OCI-LY3 (cell line): ENCODE results near the gene DSTN.

ENCODE experiments used
- H2AFZ ChIP-seq: fragments of 200-600, 300-600 bp; shearing (Covaris generic); 2 replicates; pipeline ENCODE4 v1.6.0; 2014; ENCODE audit warnings: antibody characterized with exemption, low read depth, low read length
- H3K27ac ChIP-seq: fragments of 200-600, 300-600 bp; sonication (generic); 2 replicates; pipeline ENCODE4 v1.5.1; 2014; ENCODE audit warnings: mild to moderate bottlenecking, low read length, moderate library complexity, mixed read lengths
- H3K27me3 ChIP-seq: fragments of 200-600, 300-600 bp; sonication (generic); 2 replicates; pipeline ENCODE4 v1.6.1; 2014; ENCODE audit warnings: low read depth, low read length, mixed read lengths
- H3K36me3 ChIP-seq: fragments of 200-600, 300-600 bp; sonication (generic); replicated peaks from 2 replicates; pipeline ENCODE3; 2014; ENCODE audit warnings: low read depth, low read length, mixed read lengths
- H3K4me1 ChIP-seq: fragments of 300-600, 200-600 bp; sonication (generic); 2 replicates; pipeline ENCODE4 v1.6.1; 2014; ENCODE audit warnings: low read length, mixed read lengths
- H3K4me2 ChIP-seq: fragments of 200-600, 300-600 bp; sonication (generic); 2 replicates; pipeline ENCODE4 v1.6.1; 2014; ENCODE audit warnings: low read length, mixed read lengths
- H3K4me3 ChIP-seq: fragments of 300-600, 200-600 bp; sonication (generic); 2 replicates; pipeline ENCODE4 v1.5.1; 2014; ENCODE audit warnings: antibody characterized with exemption, mild to moderate bottlenecking, low read length, moderate library complexity
- H3K79me2 ChIP-seq: fragments of 300-600, 200-600 bp; shearing (Covaris generic); 2 replicates; pipeline ENCODE4 v1.6.1; 2014; ENCODE audit warnings: mild to moderate bottlenecking, low read length, mixed read lengths
- H3K9ac ChIP-seq: fragments of 300-600, 200-600 bp; shearing (Covaris generic); 2 replicates; pipeline ENCODE4 v1.6.0; 2014; ENCODE audit warnings: mild to moderate bottlenecking, low read length, moderate library complexity
- H3K9me3 ChIP-seq: fragments of 200-600, 300-600 bp; shearing (Covaris generic); 2 replicates; pipeline ENCODE4 v1.6.1; 2014; ENCODE audit warnings: low read length, mixed read lengths; ENCODE audit not compliant: insufficient read depth
- H4K20me1 ChIP-seq: fragments of 200-600, 300-600 bp; sonication (generic); 2 replicates; pipeline ENCODE4 v1.6.1; 2016; ENCODE audit warnings: low read length, mixed read lengths; ENCODE audit not compliant: insufficient read depth
- EZH2phosphoT487 ChIP-seq: fragments of 200-600 bp; shearing (Covaris generic); IDR thresholded peaks from 2 replicates; pipeline ENCODE4 v1.6.1; 2018; ENCODE audit warnings: antibody characterized with exemption, mixed run types, low read depth
- TF ChIP-seq, protein P1 (sequence below): fragments of 200-600, 300-600 bp; sonication (generic); IDR thresholded peaks from 2 replicates; pipeline ENCODE4 v1.5.1; 2014; ENCODE audit warnings: antibody characterized with exemption, low read length, low read depth

DSTN gene

DNA sequence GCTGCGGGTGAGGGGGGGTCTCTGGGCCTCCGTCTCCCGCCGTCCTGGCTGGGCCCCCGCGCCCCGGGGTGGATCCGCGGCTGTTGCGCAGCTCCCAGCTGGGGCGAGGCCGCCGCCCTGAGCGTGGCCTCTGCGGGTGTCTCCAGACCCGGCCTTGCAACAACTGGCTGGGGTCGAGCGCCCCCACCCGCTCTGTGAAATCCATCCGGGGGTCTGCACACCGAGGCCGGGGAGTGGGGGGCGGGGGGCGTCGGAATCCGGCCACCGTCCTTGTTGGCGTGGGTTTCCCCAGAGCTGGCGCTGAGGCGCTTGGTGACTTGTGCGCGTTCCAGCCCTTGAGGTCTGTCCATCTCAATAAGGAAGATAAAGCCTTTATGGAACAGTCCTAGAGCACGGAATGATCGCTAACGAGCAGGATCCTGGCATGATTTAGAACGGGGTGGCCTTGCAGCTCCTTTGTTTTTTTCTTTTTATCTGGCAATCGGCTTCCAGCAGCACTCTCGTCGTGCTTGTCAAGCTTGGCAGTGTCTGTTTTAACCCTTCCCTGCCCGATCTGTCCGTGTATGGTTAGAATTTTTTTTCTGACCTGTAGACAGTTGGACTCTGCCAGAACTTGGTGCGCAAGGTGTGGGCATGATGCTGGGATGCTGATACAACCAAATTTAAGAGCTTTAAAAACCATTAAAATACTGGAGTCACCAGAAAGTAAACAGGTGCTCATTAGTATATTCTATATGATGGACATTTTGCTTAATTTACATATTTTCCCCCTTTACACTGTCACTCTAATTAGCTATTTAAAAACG, 675 bp downstream of the DSTN start:
- Histone ChIP-seq H3K4me1 (peaks cover 28% of the 10 kb centered on the region), H3K9ac (peak overlapping the region; percentile 90), H3K79me2 (peaks cover 54% of the 10 kb centered on the region), H3K9me3 (peaks cover 7% of the 10 kb centered on the region; the same call in 1 of the 2 replicates), H3K36me3 (peaks cover 21% of the 10 kb centered on the region), H3K4me2 (peak overlapping the region; percentile 90), H4K20me1 (peaks cover 32% of the 10 kb centered on the region), H2AFZ (no peak overlapping the region), H3K27ac (peak overlapping the region; percentile 87), H3K27me3 (peaks cover 13% of the 10 kb centered on the region), H3K4me3 (peak overlapping the region; percentile 82)
- TF ChIP-seq, protein P1, sequence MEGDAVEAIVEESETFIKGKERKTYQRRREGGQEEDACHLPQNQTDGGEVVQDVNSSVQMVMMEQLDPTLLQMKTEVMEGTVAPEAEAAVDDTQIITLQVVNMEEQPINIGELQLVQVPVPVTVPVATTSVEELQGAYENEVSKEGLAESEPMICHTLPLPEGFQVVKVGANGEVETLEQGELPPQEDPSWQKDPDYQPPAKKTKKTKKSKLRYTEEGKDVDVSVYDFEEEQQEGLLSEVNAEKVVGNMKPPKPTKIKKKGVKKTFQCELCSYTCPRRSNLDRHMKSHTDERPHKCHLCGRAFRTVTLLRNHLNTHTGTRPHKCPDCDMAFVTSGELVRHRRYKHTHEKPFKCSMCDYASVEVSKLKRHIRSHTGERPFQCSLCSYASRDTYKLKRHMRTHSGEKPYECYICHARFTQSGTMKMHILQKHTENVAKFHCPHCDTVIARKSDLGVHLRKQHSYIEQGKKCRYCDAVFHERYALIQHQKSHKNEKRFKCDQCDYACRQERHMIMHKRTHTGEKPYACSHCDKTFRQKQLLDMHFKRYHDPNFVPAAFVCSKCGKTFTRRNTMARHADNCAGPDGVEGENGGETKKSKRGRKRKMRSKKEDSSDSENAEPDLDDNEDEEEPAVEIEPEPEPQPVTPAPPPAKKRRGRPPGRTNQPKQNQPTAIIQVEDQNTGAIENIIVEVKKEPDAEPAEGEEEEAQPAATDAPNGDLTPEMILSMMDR: peak; percentile 37; the same call in 1 of the 2 replicates
- no peak for TF ChIP-seq EZH2phosphoT487

DNA sequence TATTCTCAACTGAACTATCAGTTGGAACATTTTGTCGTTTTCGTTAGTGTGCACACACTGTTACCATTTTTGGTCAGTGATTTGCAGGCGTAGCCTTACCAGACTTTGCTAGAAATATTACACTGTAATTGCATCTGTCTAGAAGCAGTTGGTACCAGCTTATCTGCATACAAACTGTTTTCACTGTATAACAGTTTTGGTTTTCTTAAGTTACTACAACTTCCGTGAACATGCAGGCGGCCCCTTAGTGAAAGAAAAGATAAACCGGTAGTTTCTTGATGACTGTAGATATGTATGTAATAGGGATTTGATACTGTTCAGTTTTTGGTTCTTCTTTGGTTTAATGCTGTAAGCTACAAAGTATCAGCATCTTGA, 1.3 kb downstream of the DSTN start:
- H3K4me2 ChIP-seq: peak overlapping the region; percentile 90
- H3K27ac ChIP-seq: peak overlapping the region; percentile 87
- H3K27me3 ChIP-seq: peaks cover 12% of the 10 kb centered on the region
- no peak overlapping the region for H2AFZ ChIP-seq
- H3K9ac ChIP-seq: peak overlapping the region; percentile 90
- peaks cover 4% of the 10 kb centered on the region; the same call in 1 of the 2 replicates for H3K9me3 ChIP-seq
- peaks cover 25% of the 10 kb centered on the region for H3K36me3 ChIP-seq
- H3K4me1 ChIP-seq: peaks cover 28% of the 10 kb centered on the region
- TF ChIP-seq, protein P1: no peak
- TF ChIP-seq EZH2phosphoT487: no peak
- H4K20me1 ChIP-seq: peaks cover 38% of the 10 kb centered on the region
- H3K79me2 ChIP-seq: peaks cover 60% of the 10 kb centered on the region
- H3K4me3 ChIP-seq: peak overlapping the region; percentile 82

DNA sequence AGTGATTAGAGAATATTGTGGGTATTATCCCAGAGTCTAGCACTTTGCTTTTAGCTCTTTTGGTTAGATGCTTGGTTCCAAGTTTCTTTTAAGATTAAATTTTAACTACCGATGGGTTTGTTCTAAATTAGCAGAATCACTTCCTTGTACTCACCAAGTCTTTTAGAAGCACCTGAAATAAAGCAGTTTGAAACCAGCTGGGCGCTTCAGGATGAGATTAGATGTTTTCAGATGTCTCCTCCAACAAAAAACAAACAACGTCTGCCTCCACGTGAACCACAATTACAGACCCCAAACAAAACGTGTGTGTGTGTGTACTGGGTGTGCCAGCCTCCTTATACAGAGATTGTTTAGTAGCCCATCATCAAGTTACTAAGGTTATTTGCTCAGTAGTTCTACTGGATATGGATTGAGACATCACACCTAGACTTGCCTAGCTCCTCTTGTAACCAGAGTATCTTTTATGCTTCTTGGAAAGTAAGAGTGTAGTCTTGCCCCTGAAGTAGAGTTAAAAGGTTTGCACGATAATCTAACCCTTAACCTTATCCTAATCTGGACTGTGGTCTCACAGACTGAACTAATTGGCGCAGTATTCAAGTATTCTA, 2.3 kb downstream of the DSTN start:
- TF ChIP-seq, protein P1: no peak
- no peak for TF ChIP-seq EZH2phosphoT487
- Histone ChIP-seq H3K36me3 (peaks cover 30% of the 10 kb centered on the region), H3K9ac (peak overlapping the region; percentile 90), H3K27me3 (peaks cover 12% of the 10 kb centered on the region), H3K79me2 (peaks cover 70% of the 10 kb centered on the region), H2AFZ (no peak overlapping the region), H4K20me1 (peaks cover 48% of the 10 kb centered on the region), H3K27ac (peak overlapping the region; percentile 87), H3K9me3 (no peaks in the 10 kb centered on the region), H3K4me2 (peak overlapping the region; percentile 90), H3K4me1 (peaks cover 23% of the 10 kb centered on the region), H3K4me3 (peak overlapping the region; percentile 82)

DNA sequence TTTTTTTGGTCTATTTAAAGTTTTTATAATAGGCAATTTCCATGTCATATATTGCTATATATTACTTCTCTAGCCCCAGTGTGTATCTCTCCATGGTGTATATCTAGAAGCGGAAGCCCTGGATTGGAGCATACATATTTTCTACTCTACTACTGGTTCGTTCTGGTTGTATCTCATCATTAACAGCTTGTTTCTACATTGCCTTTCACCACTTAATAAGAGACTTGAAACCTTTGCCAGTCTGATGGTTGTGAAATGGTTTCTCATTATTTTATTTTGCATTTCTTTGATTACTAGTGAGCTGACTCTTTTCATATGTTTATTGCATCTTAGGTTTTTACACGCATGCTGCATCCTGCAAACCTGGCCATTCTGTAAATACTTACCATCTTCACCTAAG, 3.6 kb downstream of the DSTN start:
- Histone ChIP-seq H3K36me3 (peaks cover 34% of the 10 kb centered on the region), H3K4me1 (peaks cover 22% of the 10 kb centered on the region), H3K79me2 (peaks cover 82% of the 10 kb centered on the region), H3K4me2 (0 out of 2 replicates have a peak overlapping the region, but pooled peaks have one; percentile 90), H3K27ac (no peak overlapping the region), H2AFZ (no peak overlapping the region), H4K20me1 (peaks cover 58% of the 10 kb centered on the region), H3K9ac (no peak overlapping the region), H3K27me3 (peaks cover 5% of the 10 kb centered on the region; the same call in 1 of the 2 replicates), H3K9me3 (no peaks in the 10 kb centered on the region), H3K4me3 (no peak overlapping the region)
- TF ChIP-seq, protein P1: no peak
- TF ChIP-seq EZH2phosphoT487: no peak
